GM06990 (cell line): ENCODE results near the gene DAZAP1.

Experiments
- DNase-seq: peaks from one replicate; pipeline ENCODE4 v3.0.0-alpha.2; 2011; ENCODE audit not compliant: insufficient read length; ENCODE audit errors: extremely low read depth
- H3K27me3 ChIP-seq: replicated peaks from 2 replicates; pipeline ENCODE4 v1.6.0; 2011; ENCODE audit warnings: low read length; ENCODE audit not compliant: control insufficient read depth, insufficient read depth
- H3K36me3 ChIP-seq: 2 replicates; pipeline ENCODE4 v1.5.1; 2011; ENCODE audit warnings: low read length; ENCODE audit not compliant: control insufficient read depth, insufficient read depth
- H3K4me3 ChIP-seq: replicated peaks from 2 replicates; pipeline ENCODE4 v1.5.1; 2011; ENCODE audit warnings: low read depth, mild to moderate bottlenecking, control low read depth, low read length
- CTCF ChIP-seq: IDR thresholded peaks from 2 replicates; pipeline ENCODE4 v1.5.1; 2011; ENCODE audit warnings: low read length, control low read depth, mild to moderate bottlenecking, inconsistent platforms; ENCODE audit not compliant: insufficient read depth, poor library complexity, severe bottlenecking

DAZAP1 gene

GRCh38 chr19:1407528-1408299 lies at the start of gene DAZAP1:
Gene DAZAP1 (plus strand): TSS chr19:1407586. CDS start chr19:1407774, 188 bp downstream.
- Histone ChIP-seq H3K36me3 (peaks cover 10% of the 10 kb centered on the region), H3K27me3 (no peaks in the 10 kb centered on the region), H3K4me3 (peak within 1 kb of the TSS; percentile 84)
- DNase-seq, result no peak
- TF ChIP-seq CTCF, result no peak

GRCh38 chr19:1360126-1360817 lies 47.1 kb upstream of the DAZAP1 start:
- H3K27me3 ChIP-seq, result no peaks in the 10 kb centered on the region
- no peak overlapping the region for H3K4me3 ChIP-seq
- TF ChIP-seq CTCF, result no peak
- no peak for DNase-seq
- H3K36me3 ChIP-seq, result peaks cover 23% of the 10 kb centered on the region

GRCh38 chr19:1360818-1361461 lies 46.4 kb upstream of the DAZAP1 start:
- DNase-seq, result no peak

GRCh38 chr19:1361601-1362386 lies 45.6 kb upstream of the DAZAP1 start:
- H3K36me3 ChIP-seq, result peaks cover 25% of the 10 kb centered on the region
- no peaks in the 10 kb centered on the region for H3K27me3 ChIP-seq
- no peak for TF ChIP-seq CTCF
- no peak overlapping the region for H3K4me3 ChIP-seq
- no peak for DNase-seq

More at GRCh38 chr19:1360818-1361461, 46.4 kb upstream of the DAZAP1 start:
- no peaks in the 10 kb centered on the region for H3K27me3 ChIP-seq
- peaks cover 23% of the 10 kb centered on the region for H3K36me3 ChIP-seq
- H3K4me3 ChIP-seq, result no peak overlapping the region
- no peak for TF ChIP-seq CTCF

GRCh38 chr19:1362387-1363257 lies 44.8 kb upstream of the DAZAP1 start:
- no peak for TF ChIP-seq CTCF
- Histone ChIP-seq H3K4me3 (no peak overlapping the region), H3K27me3 (no peaks in the 10 kb centered on the region), H3K36me3 (peaks cover 23% of the 10 kb centered on the region)
- DNase-seq, result no peak
